ENCODE data around the gene MT1F.

The MT1F gene

GRCh38 chr16:56645311-56645710 lies 12.4 kb upstream of the MT1F start:
- TF ChIP-seq, protein P1, sequence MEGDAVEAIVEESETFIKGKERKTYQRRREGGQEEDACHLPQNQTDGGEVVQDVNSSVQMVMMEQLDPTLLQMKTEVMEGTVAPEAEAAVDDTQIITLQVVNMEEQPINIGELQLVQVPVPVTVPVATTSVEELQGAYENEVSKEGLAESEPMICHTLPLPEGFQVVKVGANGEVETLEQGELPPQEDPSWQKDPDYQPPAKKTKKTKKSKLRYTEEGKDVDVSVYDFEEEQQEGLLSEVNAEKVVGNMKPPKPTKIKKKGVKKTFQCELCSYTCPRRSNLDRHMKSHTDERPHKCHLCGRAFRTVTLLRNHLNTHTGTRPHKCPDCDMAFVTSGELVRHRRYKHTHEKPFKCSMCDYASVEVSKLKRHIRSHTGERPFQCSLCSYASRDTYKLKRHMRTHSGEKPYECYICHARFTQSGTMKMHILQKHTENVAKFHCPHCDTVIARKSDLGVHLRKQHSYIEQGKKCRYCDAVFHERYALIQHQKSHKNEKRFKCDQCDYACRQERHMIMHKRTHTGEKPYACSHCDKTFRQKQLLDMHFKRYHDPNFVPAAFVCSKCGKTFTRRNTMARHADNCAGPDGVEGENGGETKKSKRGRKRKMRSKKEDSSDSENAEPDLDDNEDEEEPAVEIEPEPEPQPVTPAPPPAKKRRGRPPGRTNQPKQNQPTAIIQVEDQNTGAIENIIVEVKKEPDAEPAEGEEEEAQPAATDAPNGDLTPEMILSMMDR (IDR thresholded peaks at IDR 0.05; ENCODE audit: low read depth, low read length, missing control alignments) = no peak
- DNase-seq (ENCODE audit: low read depth) = no peak

GRCh38 chr16:56645838-56646237 lies 11.9 kb upstream of the MT1F start:
- no peak overlapping the region for H3K4me3 ChIP-seq (ENCODE audit: low read depth, low read length)
- TF ChIP-seq, protein P1 (IDR thresholded peaks at IDR 0.05; ENCODE audit: low read depth, low read length, missing control alignments) = no peak
- DNase-seq (ENCODE audit: low read depth) = no peak

More at GRCh38 chr16:56645311-56645710, 12.4 kb upstream of the MT1F start:
- H3K4me3 ChIP-seq (ENCODE audit: low read depth, low read length) = no peak overlapping the region

GRCh38 chr16:56647641-56648431 lies 9.9 kb upstream of the MT1F start:
- TF ChIP-seq, protein P1 (IDR thresholded peaks at IDR 0.05; ENCODE audit: low read depth, low read length, missing control alignments) = no peak
- no peak for DNase-seq (ENCODE audit: low read depth)
- H3K4me3 ChIP-seq (ENCODE audit: low read depth, low read length) = no peak overlapping the region

- no peak for DNase-seq (ENCODE audit: low read depth)
- no peak overlapping the region for H3K4me3 ChIP-seq (ENCODE audit: low read depth, low read length)
- TF ChIP-seq, protein P1 (IDR thresholded peaks at IDR 0.05; ENCODE audit: low read depth, low read length, missing control alignments) = no peak
Observed at GRCh38 chr16:56649271-56649670, 8.5 kb upstream of the MT1F start.

DNA sequence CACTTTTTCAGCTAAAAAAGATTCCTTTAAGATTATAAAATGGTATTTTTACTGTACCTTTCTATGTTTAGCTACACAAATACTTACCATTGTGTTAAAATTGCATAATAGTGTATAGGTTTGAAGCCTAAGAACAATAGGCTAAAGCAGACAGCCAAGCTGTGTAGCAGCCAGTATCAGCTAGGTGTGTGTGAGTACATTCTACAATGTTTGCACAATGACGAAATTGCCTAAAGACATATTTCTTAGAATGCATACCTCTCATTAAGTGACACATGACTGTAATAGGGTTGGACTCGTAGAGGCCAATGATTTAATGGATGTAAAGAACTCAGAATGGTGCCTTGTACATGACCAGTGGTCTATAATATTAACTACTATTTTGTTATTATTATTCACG lies 7.9 kb upstream of the MT1F start:
- no peak overlapping the region for H3K4me3 ChIP-seq (ENCODE audit: low read depth, low read length)
- TF ChIP-seq, protein P1 (IDR thresholded peaks at IDR 0.05; ENCODE audit: low read depth, low read length, missing control alignments) = no peak
- no peak for DNase-seq (ENCODE audit: low read depth)

GRCh38 chr16:56651586-56651985 lies 6.2 kb upstream of the MT1F start, which contains the start of gene MT1B:
Gene MT1B, plus strand, starts transcription at chr16:56651886. Its CDS starts 68 bp downstream, at chr16:56651954.
- no peak for DNase-seq (ENCODE audit: low read depth)
- TF ChIP-seq, protein P1 (IDR thresholded peaks at IDR 0.05; ENCODE audit: low read depth, low read length, missing control alignments) = no peak
- no peak within 1 kb of the TSS for H3K4me3 ChIP-seq (ENCODE audit: low read depth, low read length)

GRCh38 chr16:56652600-56652999 lies 5.2 kb upstream of the MT1F start:
- DNase-seq (ENCODE audit: low read depth) = no peak
- TF ChIP-seq, protein P1 (IDR thresholded peaks at IDR 0.05; ENCODE audit: low read depth, low read length, missing control alignments) = no peak
- H3K4me3 ChIP-seq (ENCODE audit: low read depth, low read length) = no peak overlapping the region
